Natural killer cell (primary cell): ENCODE data around the gene RAD51B. TPM values are rescaled to one million over a fixed set of nuclear protein-coding genes. Genes with fewer than 3 reads are reported as not detected.
A peak's percentile ranks its signal among the peaks of the same experiment; 100 is the strongest.
"Not testable (repeated sequence)": the region's sequence is repeated elsewhere in the genome, so short reads cannot be mapped to it uniquely, and the experiment has no call there.

Source experiments
- ATAC-seq, 3 donors: fragments of 150-1000 bp in 2 of 3; fragments of 200-7000 bp in 1 of 3; cut with Tn5 transposase; 1 replicate in 1 of 3; 2 replicates in 2 of 3; pipeline ENCODE4 v1.10.0; 2021; ENCODE audit warnings: mild to moderate bottlenecking in 2 of 3, moderate library complexity in 2 of 3
- DNase-seq, 2 donors: peaks; one replicate each; pipeline versions ENCODE4 v3.0.0 to v3.0.0-alpha.2; 2013 to 2021; ENCODE audit warnings: mixed read lengths in 1 of 2
- H3K27ac ChIP-seq: one replicate; pipeline ENCODE4 v1.5.1; 2013; ENCODE audit warnings: mild to moderate bottlenecking, low read length
- H3K27me3 ChIP-seq: one replicate; pipeline ENCODE4 v1.6.1; 2013; ENCODE audit warnings: low read length; ENCODE audit not compliant: control insufficient read depth, insufficient read depth
- H3K36me3 ChIP-seq: one replicate; pipeline ENCODE4 v1.6.1; 2013; ENCODE audit warnings: low read length; ENCODE audit not compliant: control insufficient read depth, insufficient read depth
- H3K4me1 ChIP-seq: one replicate; pipeline ENCODE4 v1.6.1; 2013; ENCODE audit warnings: low read length; ENCODE audit not compliant: control insufficient read depth, insufficient read depth
- H3K4me3 ChIP-seq: one replicate; pipeline ENCODE4 v1.5.1; 2013; ENCODE audit warnings: low read length
- H3K9me3 ChIP-seq: one replicate; pipeline ENCODE4 v1.6.1; 2013; ENCODE audit warnings: low read length; ENCODE audit not compliant: control insufficient read depth, insufficient read depth
- H3K27ac Mint-ChIP-seq, 2 donors: one replicate each; pipeline ENCODE4 v1.8.0; 2022; ENCODE audit warnings: mild to moderate bottlenecking in 2 of 2, mixed read lengths in 2 of 2, moderate library complexity in 1 of 2
- H3K27me3 Mint-ChIP-seq, 2 donors: one replicate each; pipeline ENCODE4 v1.8.0; 2022; ENCODE audit warnings: low read depth in 2 of 2, mixed read lengths in 2 of 2
- H3K36me3 Mint-ChIP-seq: one replicate; pipeline ENCODE4 v1.8.0; 2022; ENCODE audit warnings: mixed read lengths
- H3K4me1 Mint-ChIP-seq, 2 donors: one replicate each; pipeline ENCODE4 v1.8.0; 2022; ENCODE audit warnings: mixed read lengths in 2 of 2
- H3K4me3 Mint-ChIP-seq: one replicate; pipeline ENCODE4 v1.8.0; 2022; ENCODE audit warnings: mild to moderate bottlenecking, moderate library complexity, mixed read lengths
- H3K9me3 Mint-ChIP-seq, 2 donors: one replicate each; pipeline ENCODE4 v1.8.0; 2022; ENCODE audit warnings: mixed read lengths in 2 of 2
- WGBS: methylation state at CpG from one replicate; pipeline ENCODE4 v1.1.7; 2013; ENCODE audit warnings: missing lambda C conversion rate; ENCODE audit not compliant: insufficient coverage; 5-methylcytosine and 5-hydroxymethylcytosine counted together
- intact Hi-C: fragments of 100-400 bp; cut with micrococcal nuclease; formaldehyde crosslinking; loops from one replicate; pipeline ENCODE4 v1.14.2; 2022
- total RNA-seq, 4 donors: library from RNA; stranded (reverse); fragments of 120-200 nt in 1 of 4; gene quantifications; one replicate each; pipeline versions ENCODE4 v1.2.3 to v1.2.4, GENCODE V29; 2013 to 2022
- TF ChIP-seq, protein P1 (sequence below): fragments of 200-600 bp; IDR thresholded peaks from one replicate; pipeline ENCODE4 v1.8.0; 2022; ENCODE audit warnings: antibody characterized with exemption

The RAD51B gene
- total RNA-seq, 3 donors from 2014 or later (not counting 1 experiment from before 2014, with no cell fraction given) = 28.1 to 37.6 (median 28.6) TPM

DNA sequence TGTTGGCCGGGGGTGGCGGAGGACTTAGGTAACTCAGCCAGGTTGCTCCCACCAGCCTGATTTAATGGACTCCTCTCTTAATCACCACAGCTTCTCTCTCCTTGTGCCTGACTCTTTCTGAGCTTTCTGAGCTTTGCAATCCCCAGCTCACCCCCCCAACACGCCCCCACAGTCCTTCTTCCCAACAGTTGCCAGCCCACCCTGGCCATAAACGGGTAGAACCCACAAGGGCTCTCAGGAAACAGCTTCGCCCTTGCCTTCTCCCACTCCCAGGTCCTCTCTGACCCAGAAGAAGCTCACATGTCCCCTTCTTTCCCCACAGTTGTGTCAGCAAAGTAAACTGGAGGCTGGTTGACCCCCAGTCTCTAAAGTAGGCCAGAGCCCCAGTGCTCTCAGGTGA lies 940.4 kb downstream of the RAD51B start:
- TF ChIP-seq, protein P1, sequence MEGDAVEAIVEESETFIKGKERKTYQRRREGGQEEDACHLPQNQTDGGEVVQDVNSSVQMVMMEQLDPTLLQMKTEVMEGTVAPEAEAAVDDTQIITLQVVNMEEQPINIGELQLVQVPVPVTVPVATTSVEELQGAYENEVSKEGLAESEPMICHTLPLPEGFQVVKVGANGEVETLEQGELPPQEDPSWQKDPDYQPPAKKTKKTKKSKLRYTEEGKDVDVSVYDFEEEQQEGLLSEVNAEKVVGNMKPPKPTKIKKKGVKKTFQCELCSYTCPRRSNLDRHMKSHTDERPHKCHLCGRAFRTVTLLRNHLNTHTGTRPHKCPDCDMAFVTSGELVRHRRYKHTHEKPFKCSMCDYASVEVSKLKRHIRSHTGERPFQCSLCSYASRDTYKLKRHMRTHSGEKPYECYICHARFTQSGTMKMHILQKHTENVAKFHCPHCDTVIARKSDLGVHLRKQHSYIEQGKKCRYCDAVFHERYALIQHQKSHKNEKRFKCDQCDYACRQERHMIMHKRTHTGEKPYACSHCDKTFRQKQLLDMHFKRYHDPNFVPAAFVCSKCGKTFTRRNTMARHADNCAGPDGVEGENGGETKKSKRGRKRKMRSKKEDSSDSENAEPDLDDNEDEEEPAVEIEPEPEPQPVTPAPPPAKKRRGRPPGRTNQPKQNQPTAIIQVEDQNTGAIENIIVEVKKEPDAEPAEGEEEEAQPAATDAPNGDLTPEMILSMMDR = no peak
- intact Hi-C loops = no loop called here
- Mint-ChIP-seq H3K4me1 (peaks cover 10 to 29% of the 10 kb centered on the region in 2 donors), H3K27ac (no peak overlapping the region), H3K36me3 (no peaks in the 10 kb centered on the region), H3K4me3 (no peak overlapping the region), H3K9me3 (no peaks in the 10 kb centered on the region), H3K27me3 (no peaks in the 10 kb centered on the region)
- ATAC-seq (no peak), DNase-seq (no peak)
- H3K4me3 ChIP-seq = no peak overlapping the region
- 78% methylated on average over 5 of the region's 5 CpGs for WGBS
- no peaks in the 10 kb centered on the region for H3K9me3 ChIP-seq
- H3K36me3 ChIP-seq = no peaks in the 10 kb centered on the region
- H3K27ac ChIP-seq = no peak overlapping the region
- H3K27me3 ChIP-seq = no peaks in the 10 kb centered on the region
- peaks cover 16% of the 10 kb centered on the region for H3K4me1 ChIP-seq

DNA sequence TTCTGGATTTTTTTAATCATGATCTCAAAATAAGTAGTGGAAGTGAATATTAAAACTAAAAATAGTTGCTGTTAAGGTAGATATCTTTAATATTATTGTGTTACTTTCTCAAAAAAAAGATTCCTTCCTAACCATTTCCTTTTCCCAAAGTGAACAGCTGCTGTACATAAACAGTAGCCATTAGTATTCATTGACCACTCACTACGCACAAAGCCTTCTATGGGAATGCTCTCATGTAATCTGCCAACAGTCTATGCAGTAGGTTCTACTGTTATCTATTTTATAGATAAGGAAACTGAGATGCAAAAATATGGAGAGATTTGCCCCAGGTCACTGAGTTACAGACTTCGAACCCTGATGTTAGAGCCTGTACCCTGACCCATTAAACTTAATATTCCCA lies 941.2 kb downstream of the RAD51B start:
- WGBS = 100% methylated on average over 2 of the region's 2 CpGs
- H3K27me3 Mint-ChIP-seq = no peaks in the 10 kb centered on the region
- no peaks in the 10 kb centered on the region for H3K36me3 Mint-ChIP-seq
- no peaks in the 10 kb centered on the region for H3K27me3 ChIP-seq
- H3K9me3 ChIP-seq = no peaks in the 10 kb centered on the region
- intact Hi-C loops = no loop called here
- no peak overlapping the region for H3K4me3 Mint-ChIP-seq
- H3K4me1 Mint-ChIP-seq = peaks cover 10 to 27% of the 10 kb centered on the region in 2 donors
- H3K4me3 ChIP-seq = no peak overlapping the region
- no peak overlapping the region for H3K27ac Mint-ChIP-seq
- DNase-seq (no peak), ATAC-seq (no peak)
- TF ChIP-seq, protein P1 = no peak
- H3K9me3 Mint-ChIP-seq = no peaks in the 10 kb centered on the region
- H3K36me3 ChIP-seq = no peaks in the 10 kb centered on the region
- H3K27ac ChIP-seq = no peak overlapping the region
- peaks cover 16% of the 10 kb centered on the region for H3K4me1 ChIP-seq

DNA sequence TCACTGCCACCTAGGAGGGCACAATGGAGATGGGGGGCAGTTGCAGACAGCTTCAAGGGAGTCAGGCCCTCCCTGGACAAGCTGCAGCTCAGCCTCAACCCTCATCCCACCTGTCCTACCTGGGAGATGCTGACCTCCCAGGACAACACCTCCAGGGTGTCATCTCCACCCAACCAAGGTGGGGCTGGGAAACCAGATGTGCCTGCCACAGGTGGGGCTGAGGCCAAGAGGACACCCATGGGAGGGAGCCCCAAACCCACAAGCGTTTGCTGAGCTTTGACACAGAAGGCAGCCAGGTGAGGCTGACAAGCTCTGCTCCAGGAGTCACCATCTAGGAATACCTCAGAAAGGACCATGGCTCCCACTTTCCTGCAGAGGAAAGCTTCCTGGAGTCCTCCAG lies 941.8 kb downstream of the RAD51B start:
- H3K9me3 Mint-ChIP-seq = no peaks in the 10 kb centered on the region
- H3K4me1 Mint-ChIP-seq = peaks cover 10 to 22% of the 10 kb centered on the region in 2 donors
- Histone ChIP-seq H3K27ac (no peak overlapping the region), H3K4me3 (no peak overlapping the region), H3K9me3 (no peaks in the 10 kb centered on the region), H3K4me1 (peaks cover 16% of the 10 kb centered on the region), H3K27me3 (no peaks in the 10 kb centered on the region), H3K36me3 (no peaks in the 10 kb centered on the region)
- DNase-seq (no peak), ATAC-seq (no peak)
- no peak overlapping the region for H3K4me3 Mint-ChIP-seq
- intact Hi-C loops = no loop called here
- TF ChIP-seq, protein P1 = no peak
- no peaks in the 10 kb centered on the region for H3K36me3 Mint-ChIP-seq
- no peaks in the 10 kb centered on the region for H3K27me3 Mint-ChIP-seq
- WGBS = 82% methylated on average over 1 of the region's 1 CpG
- peak overlapping the region in 1 of 2 donors; percentile 9 for H3K27ac Mint-ChIP-seq

DNA sequence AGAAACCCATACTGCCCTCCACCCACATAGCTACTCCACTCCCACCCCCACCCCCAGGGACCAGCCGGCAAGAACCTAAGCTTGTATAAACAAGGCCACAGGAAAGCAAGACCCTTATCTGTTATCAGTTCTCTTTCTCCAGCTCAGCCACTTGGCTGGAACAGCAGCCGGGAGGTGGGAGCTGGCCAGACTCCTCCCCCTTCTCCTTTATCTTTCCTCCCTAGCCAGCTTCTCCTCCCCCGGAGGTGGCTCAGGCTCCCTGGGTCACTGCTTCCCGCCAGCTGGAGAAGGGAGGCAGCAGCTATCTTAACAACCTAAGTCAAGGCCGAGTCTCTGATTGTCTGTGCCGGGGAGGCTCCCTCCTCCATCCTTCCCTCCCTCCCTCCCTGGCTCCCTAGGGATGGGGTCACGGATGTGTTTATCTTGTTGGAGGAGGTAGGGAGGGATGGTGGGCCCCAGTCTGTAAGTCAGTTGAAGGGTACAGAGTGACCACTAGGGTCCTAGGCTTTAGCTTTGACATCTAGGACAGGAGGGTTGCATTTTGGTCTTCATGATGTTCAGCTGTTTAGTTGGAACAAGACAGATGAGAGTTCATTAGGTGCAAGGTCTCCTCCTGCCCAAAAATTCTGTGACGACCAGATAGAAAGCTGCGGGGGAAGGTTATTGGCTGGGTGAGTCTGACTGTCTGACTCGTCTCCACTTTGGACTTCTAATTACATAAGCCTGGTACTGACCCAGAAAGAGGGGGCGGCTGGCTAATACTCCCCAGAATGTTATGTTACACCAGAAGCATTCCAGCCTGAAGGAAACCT lies 943.6 kb downstream of the RAD51B start:
- Histone ChIP-seq H3K27ac (no peak overlapping the region), H3K4me3 (no peak overlapping the region), H3K9me3 (no peaks in the 10 kb centered on the region), H3K36me3 (no peaks in the 10 kb centered on the region), H3K4me1 (peaks cover 2% of the 10 kb centered on the region), H3K27me3 (no peaks in the 10 kb centered on the region)
- DNase-seq (no peak), ATAC-seq (no peak)
- Mint-ChIP-seq H3K27me3 (no peaks in the 10 kb centered on the region), H3K36me3 (no peaks in the 10 kb centered on the region), H3K4me1 (peaks cover under 1 to 19% of the 10 kb centered on the region in 2 donors), H3K27ac (no peak overlapping the region), H3K9me3 (no peaks in the 10 kb centered on the region), H3K4me3 (no peak overlapping the region)
- TF ChIP-seq, protein P1 = no peak
- 76% methylated on average over 9 of the region's 11 CpGs for WGBS
- intact Hi-C loops = no loop called here

DNA sequence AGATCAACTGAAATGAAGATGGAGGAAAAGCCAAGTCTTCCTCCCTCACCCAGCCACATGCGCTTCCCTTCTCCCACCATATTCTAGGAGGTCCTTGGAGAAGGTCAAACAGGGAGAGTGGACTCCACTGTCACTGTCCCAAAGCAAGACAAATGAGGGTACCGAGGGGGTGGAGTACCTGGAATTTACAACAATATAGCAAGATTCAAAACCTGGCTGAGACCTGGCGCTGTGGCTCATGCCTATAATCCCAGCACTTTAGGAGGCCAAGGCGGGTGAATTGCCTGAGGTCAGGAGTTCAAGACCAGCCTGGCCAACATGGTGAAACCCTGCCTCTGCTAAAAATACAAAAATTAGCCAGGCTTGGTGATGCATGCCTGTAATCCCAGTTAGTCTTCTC lies 944.3 kb downstream of the RAD51B start:
- not testable (repeated sequence) for H3K27ac Mint-ChIP-seq

More for the DNA sequence above, 944.3 kb downstream of the RAD51B start:
- H3K27me3 ChIP-seq, H3K4me3 ChIP-seq, H3K36me3 ChIP-seq, H3K4me3 Mint-ChIP-seq, H3K36me3 Mint-ChIP-seq, H3K27me3 Mint-ChIP-seq, intact Hi-C loops, H3K27ac ChIP-seq, ATAC-seq, DNase-seq, H3K9me3 Mint-ChIP-seq, H3K9me3 ChIP-seq, H3K4me1 ChIP-seq: not testable (repeated sequence)
- peaks cover 0 to 17% of the 10 kb centered on the region in 2 donors for H3K4me1 Mint-ChIP-seq
- WGBS = 99% methylated on average over 4 of the region's 4 CpGs
